ENCODE measurements around the gene ADAM8.

DNA sequence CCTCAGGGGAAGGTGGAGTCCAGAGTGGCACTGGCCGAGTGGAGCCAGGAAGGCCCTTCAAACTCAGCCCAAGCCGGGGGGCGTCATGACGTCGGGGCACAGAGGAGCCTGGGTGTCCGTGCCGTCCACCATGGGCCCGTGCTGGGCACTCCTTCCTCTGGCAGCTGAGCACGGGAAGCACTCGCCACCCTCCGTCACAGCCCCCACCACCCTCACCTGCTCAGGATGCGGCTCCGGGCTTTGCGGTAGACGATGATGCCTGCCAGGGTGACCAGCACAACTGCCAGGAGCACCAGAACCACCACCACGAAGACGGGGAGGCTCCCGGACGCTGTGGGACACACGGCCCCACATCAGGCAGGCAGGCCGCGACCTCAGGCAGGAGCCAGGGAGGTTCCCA, 8.1 kb downstream of the ADAM8 start:
- TF ChIP-seq POLR2AphosphoS5 (IDR thresholded peaks at IDR 0.05) (no peak), POLR2A (IDR thresholded peaks at IDR 0.05) (no peak), EP300 (IDR thresholded peaks at IDR 0.05) (no peak)
- TF ChIP-seq, protein P1, sequence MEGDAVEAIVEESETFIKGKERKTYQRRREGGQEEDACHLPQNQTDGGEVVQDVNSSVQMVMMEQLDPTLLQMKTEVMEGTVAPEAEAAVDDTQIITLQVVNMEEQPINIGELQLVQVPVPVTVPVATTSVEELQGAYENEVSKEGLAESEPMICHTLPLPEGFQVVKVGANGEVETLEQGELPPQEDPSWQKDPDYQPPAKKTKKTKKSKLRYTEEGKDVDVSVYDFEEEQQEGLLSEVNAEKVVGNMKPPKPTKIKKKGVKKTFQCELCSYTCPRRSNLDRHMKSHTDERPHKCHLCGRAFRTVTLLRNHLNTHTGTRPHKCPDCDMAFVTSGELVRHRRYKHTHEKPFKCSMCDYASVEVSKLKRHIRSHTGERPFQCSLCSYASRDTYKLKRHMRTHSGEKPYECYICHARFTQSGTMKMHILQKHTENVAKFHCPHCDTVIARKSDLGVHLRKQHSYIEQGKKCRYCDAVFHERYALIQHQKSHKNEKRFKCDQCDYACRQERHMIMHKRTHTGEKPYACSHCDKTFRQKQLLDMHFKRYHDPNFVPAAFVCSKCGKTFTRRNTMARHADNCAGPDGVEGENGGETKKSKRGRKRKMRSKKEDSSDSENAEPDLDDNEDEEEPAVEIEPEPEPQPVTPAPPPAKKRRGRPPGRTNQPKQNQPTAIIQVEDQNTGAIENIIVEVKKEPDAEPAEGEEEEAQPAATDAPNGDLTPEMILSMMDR (IDR thresholded peaks at IDR 0.05), result no peak
